GM20000 (cell line): ENCODE measurements around the gene C1QTNF2.

ENCODE experiments used
- DNase-seq: peaks from one replicate; pipeline ENCODE4 v3.0.0; 2012; ENCODE audit warnings: low spot score
- CTCF ChIP-seq: IDR thresholded peaks from 2 replicates; pipeline ENCODE4 v1.5.1; 2012; ENCODE audit warnings: mild to moderate bottlenecking, control low read depth; ENCODE audit errors: extremely low read depth, missing control alignments

C1QTNF2 gene

GRCh38 chr5:160360310-160360709 lies 10.1 kb downstream of the C1QTNF2 start:
- DNase-seq: no peak
- TF ChIP-seq CTCF: no peak

- no peak for TF ChIP-seq CTCF
- DNase-seq: no peak
Observed at GRCh38 chr5:160359816-160360215, 10.6 kb downstream of the C1QTNF2 start.

- no peak for DNase-seq
- TF ChIP-seq CTCF: no peak
Observed at GRCh38 chr5:160359242-160359641, 11.2 kb downstream of the C1QTNF2 start.

- no peak for DNase-seq
- no peak for TF ChIP-seq CTCF
Observed at GRCh38 chr5:160357861-160358411, 12.5 kb downstream of the C1QTNF2 start.

GRCh38 chr5:160357394-160357793 lies 13.0 kb downstream of the C1QTNF2 start:
- no peak for TF ChIP-seq CTCF
- no peak for DNase-seq

- no peak for DNase-seq
- TF ChIP-seq CTCF: no peak
Observed at GRCh38 chr5:160356550-160357347, 13.7 kb downstream of the C1QTNF2 start.

- TF ChIP-seq CTCF: no peak
- no peak for DNase-seq
Observed at GRCh38 chr5:160354666-160355065, 15.8 kb downstream of the C1QTNF2 start.
